ENCODE data around the gene BDKRB2. TPM values are rescaled to one million over a fixed set of nuclear protein-coding genes. Genes with fewer than 3 reads are reported as not detected.

The BDKRB2 gene
- total and polyA plus RNA-seq, 2 of the 13 experiments (the other 11 are each of a cell fraction or from before 2014, with no cell fraction given): 0.03 TPM; not detected in 1

GRCh38 chr14:96274543-96274942 lies 69.9 kb downstream of the BDKRB2 start:
- in situ Hi-C loops (cut with HindIII; ENCODE audit: extremely low pct_ligation_motif_present, low pct_unique_long_range_greater_than_20kb): no loop called here
- CTCF ChIA-PET (ENCODE audit: low intra/inter-chr PET ratio, low total read pairs): interaction anchor here (5.0 kb wide), 1 partner anchor 175 kb away, joined by 93 read pairs; no protein-coding TSS in a partner anchor

GRCh38 chr14:96275177-96276112 lies 70.8 kb downstream of the BDKRB2 start:
- intact Hi-C loops (cut with micrococcal nuclease; ENCODE audit: unreplicated experiment) (loop anchor here (1.0 kb wide), 1 partner anchor 175 kb away; no protein-coding TSS in a partner anchor), in situ Hi-C loops (cut with HindIII; ENCODE audit: extremely low pct_ligation_motif_present, low pct_unique_long_range_greater_than_20kb) (loop anchor here (5.0 kb wide), 1 partner anchor 178 kb away; no protein-coding TSS in a partner anchor)
- no peak overlapping the region for H3K9ac ChIP-seq (ENCODE audit: insufficient read depth, low read depth, low read length)
- WGBS (ENCODE audit: low lambda C conversion rate): 19% methylated on average over 16 of the region's 17 CpGs
- DNase-seq (ENCODE audit: low spot score): peak; percentile 44
- no peaks in the 10 kb centered on the region for H3K4me1 ChIP-seq (ENCODE audit: insufficient read depth, low read length)
- H3K79me2 ChIP-seq (ENCODE audit: insufficient read depth, low read length): no peaks in the 10 kb centered on the region
- ChIA-PET POLR2A (no interaction called here), CTCF (ENCODE audit: low intra/inter-chr PET ratio, low total read pairs) (interaction anchor here (1.1 to 5.0 kb wide), 3 partner anchors 14 to 176 kb away, joined by 3 to 93 read pairs (median 4); no protein-coding TSS in a partner anchor)
- no peak overlapping the region for H3K27ac ChIP-seq (ENCODE audit: extremely low read length, insufficient read depth, low read length)
- no peaks in the 10 kb centered on the region for H3K36me3 ChIP-seq (replicated peaks in 1 of 2; ENCODE audit: control insufficient read depth in 1 of 2, insufficient read depth in 2 of 2, low read length in 2 of 2)
- BruUV-seq (replicated peaks): no TSS peak
- H3K27me3 ChIP-seq (ENCODE audit: control insufficient read depth in 1 of 2, insufficient read depth in 2 of 2, low read length in 2 of 2): no peaks in the 10 kb centered on the region
- H3K9me3 ChIP-seq (ENCODE audit: low read length): peaks cover 11% of the 10 kb centered on the region; the same call in 1 of the 2 replicates
- H4K20me1 ChIP-seq (ENCODE audit: insufficient read depth, low read length): no peaks in the 10 kb centered on the region
- no peak overlapping the region for H3K4me3 ChIP-seq (replicated peaks in 1 of 3; ENCODE audit: insufficient read depth in 1 of 3, low read depth in 2 of 3, low read length in 3 of 3)
- FAIRE-seq: no peak
- H2AFZ ChIP-seq (ENCODE audit: low read length): no peak overlapping the region
- no peak overlapping the region for H3K4me2 ChIP-seq (ENCODE audit: low read depth, low read length)
- ATAC-seq: peak; percentile 79
- TF ChIP-seq MIXL1 (CRISPR knock-in tag; IDR thresholded peaks at IDR 0.05): 0 out of 2 replicates have a peak, but pooled peaks have one; percentile 19
- TF ChIP-seq SMC3 (IDR thresholded peaks at IDR 0.05; ENCODE audit: low read length): peak; percentile 91
- TF ChIP-seq CSRNP2 (CRISPR knock-in tag; conservative IDR thresholded peaks at IDR 0.05; ENCODE audit: low read depth): 0 out of 2 replicates have a peak, but pooled peaks have one; percentile 42
- TF ChIP-seq STAG1 (CRISPR knock-in tag; IDR thresholded peaks at IDR 0.05): peak; percentile 85
- TF ChIP-seq RFX5 (IDR thresholded peaks at IDR 0.05; ENCODE audit: low read depth, low read length): 0 out of 2 replicates have a peak, but pooled peaks have one; percentile 18
- no peak for TF ChIP-seq CEBPG (CRISPR knock-in tag; IDR thresholded peaks at IDR 0.05)
- peak; percentile 88 for TF ChIP-seq CTCF (CRISPR knock-in tag; IDR thresholded peaks at IDR 0.05)

More at GRCh38 chr14:96274543-96274942, 69.9 kb downstream of the BDKRB2 start:
- no peak; the same call in 2 of the 3 replicates for ATAC-seq
- Histone ChIP-seq H3K36me3 (replicated peaks in 1 of 2; ENCODE audit: control insufficient read depth in 1 of 2, insufficient read depth in 2 of 2, low read length in 2 of 2) (no peaks in the 10 kb centered on the region), H3K4me2 (ENCODE audit: low read depth, low read length) (no peak overlapping the region), H3K9ac (ENCODE audit: insufficient read depth, low read depth, low read length) (no peak overlapping the region), H3K27ac (ENCODE audit: extremely low read length, insufficient read depth, low read length) (no peak overlapping the region), H3K4me3 (replicated peaks in 1 of 3; ENCODE audit: insufficient read depth in 1 of 3, low read depth in 2 of 3, low read length in 3 of 3) (no peak overlapping the region), H3K4me1 (ENCODE audit: insufficient read depth, low read length) (peaks cover 5% of the 10 kb centered on the region; the same call in 1 of the 2 replicates), H3K79me2 (ENCODE audit: insufficient read depth, low read length) (no peaks in the 10 kb centered on the region), H3K9me3 (ENCODE audit: low read length) (peaks cover 11% of the 10 kb centered on the region; the same call in 1 of the 2 replicates), H3K27me3 (ENCODE audit: control insufficient read depth in 1 of 2, insufficient read depth in 2 of 2, low read length in 2 of 2) (no peaks in the 10 kb centered on the region), H2AFZ (ENCODE audit: low read length) (no peak overlapping the region), H4K20me1 (ENCODE audit: insufficient read depth, low read length) (no peaks in the 10 kb centered on the region)
- POLR2A ChIA-PET: no interaction called here
- intact Hi-C loops (cut with micrococcal nuclease; ENCODE audit: unreplicated experiment): no loop called here
- DNase-seq (ENCODE audit: low spot score): no peak
- no TSS peak for BruUV-seq (replicated peaks)
- TF ChIP-seq ADNP (CRISPR knock-in tag; IDR thresholded peaks at IDR 0.05): no peak
- TF ChIP-seq, protein P1, sequence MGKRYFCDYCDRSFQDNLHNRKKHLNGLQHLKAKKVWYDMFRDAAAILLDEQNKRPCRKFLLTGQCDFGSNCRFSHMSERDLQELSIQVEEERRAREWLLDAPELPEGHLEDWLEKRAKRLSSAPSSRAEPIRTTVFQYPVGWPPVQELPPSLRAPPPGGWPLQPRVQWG (CRISPR knock-in tag; IDR thresholded peaks at IDR 0.05; ENCODE audit: borderline replicate concordance, low read depth): no peak
- TF ChIP-seq TEAD3 (CRISPR knock-in tag; optimal IDR thresholded peaks at IDR 0.05; ENCODE audit: borderline replicate concordance): peak; percentile 28
- 0 out of 2 replicates have a peak, but pooled peaks have one; percentile 13 for TF ChIP-seq CEBPB (IDR thresholded peaks at IDR 0.05; ENCODE audit: borderline replicate concordance, low read depth, low read length)
- 19% methylated on average over 6 of the region's 6 CpGs for WGBS (ENCODE audit: low lambda C conversion rate)
- FAIRE-seq: no peak
